Testis (tissue), 3 donors: Measurements from ENCODE around the gene CCNC. TPM values are rescaled to one million over a fixed set of nuclear protein-coding genes. Genes with fewer than 3 reads are reported as not detected.
A peak's percentile ranks its signal among the peaks of the same experiment; 100 is the strongest.

ENCODE experiments used
- DNase-seq: peaks from one replicate; pipeline ENCODE4 v3.0.0-alpha.2; 2019
- H3K27ac ChIP-seq, 2 donors: fragments of 200-600 bp; sonication (generic); one replicate each; pipeline ENCODE4 v1.5.1; 2019
- H3K27me3 ChIP-seq: fragments of 200-600 bp; sonication (generic); one replicate; pipeline ENCODE4 v1.5.1; 2019
- H3K36me3 ChIP-seq: fragments of 200-600 bp; sonication (generic); one replicate; pipeline ENCODE4 v1.5.1; 2017; ENCODE audit warnings: low read depth; ENCODE audit errors: missing control alignments
- H3K4me1 ChIP-seq: fragments of 200-600 bp; sonication (generic); one replicate; pipeline ENCODE4 v1.5.1; 2019
- H3K4me3 ChIP-seq, 2 donors: fragments of 200-600 bp; sonication (generic); one replicate each; pipeline ENCODE4 v1.5.1; 2017 to 2019
- H3K9me3 ChIP-seq: fragments of 200-600 bp; sonication (generic); one replicate; pipeline ENCODE4 v1.5.1; 2017
- POLR2A ChIP-seq: fragments of 450-650 bp; IDR thresholded peaks from one replicate; pipeline ENCODE4 v1.6.1; 2017; ENCODE audit warnings: antibody characterized with exemption, mild to moderate bottlenecking, moderate library complexity
- WGBS, 2 donors: methylation state at CpG; one replicate each; pipeline ENCODE4 v1.1.5; 2018; 5-methylcytosine and 5-hydroxymethylcytosine counted together
- intact Hi-C: fragments of 100-400 bp; cut with DNase I; formaldehyde crosslinking; loops from one replicate; pipeline ENCODE4 v1.15.1; 2023; ENCODE audit warnings: low total_unique reads
- polyA plus RNA-seq: library from polyadenylated mRNA; stranded (reverse); fragments of 350-450 nt; fragmentation: Illumina TruSeq; extraction: RNeasy Lipid Tissue Mini Kit (QIAGEN cat#74804); gene quantifications from one replicate; pipeline ENCODE4 v1.2.3, GENCODE V29; 2014; ENCODE audit warnings: low read depth, low replicate concordance; ENCODE audit not compliant: insufficient read depth
- total RNA-seq, 2 donors: library from RNA; depleted of rRNA; stranded (reverse); fragments of >200 nt; gene quantifications; one replicate each; pipeline ENCODE4 v1.2.3, GENCODE V29; 2016
- TF ChIP-seq, protein P1 (sequence below), 3 experiments: fragments of 450-650 bp in 2 of 3; fragments of 200-600 bp in 1 of 3; sonication (generic) in 1 of 3; IDR thresholded peaks; one replicate each; pipeline ENCODE4 v1.5.1; 2016 to 2019; ENCODE audit warnings: antibody characterized with exemption in 3 of 3, mild to moderate bottlenecking in 2 of 3, moderate library complexity in 1 of 3

Gene CCNC
- total and polyA plus RNA-seq, 3 donors from 2014 or later, result 22.6 to 27.8 (median 26.3) TPM

DNA sequence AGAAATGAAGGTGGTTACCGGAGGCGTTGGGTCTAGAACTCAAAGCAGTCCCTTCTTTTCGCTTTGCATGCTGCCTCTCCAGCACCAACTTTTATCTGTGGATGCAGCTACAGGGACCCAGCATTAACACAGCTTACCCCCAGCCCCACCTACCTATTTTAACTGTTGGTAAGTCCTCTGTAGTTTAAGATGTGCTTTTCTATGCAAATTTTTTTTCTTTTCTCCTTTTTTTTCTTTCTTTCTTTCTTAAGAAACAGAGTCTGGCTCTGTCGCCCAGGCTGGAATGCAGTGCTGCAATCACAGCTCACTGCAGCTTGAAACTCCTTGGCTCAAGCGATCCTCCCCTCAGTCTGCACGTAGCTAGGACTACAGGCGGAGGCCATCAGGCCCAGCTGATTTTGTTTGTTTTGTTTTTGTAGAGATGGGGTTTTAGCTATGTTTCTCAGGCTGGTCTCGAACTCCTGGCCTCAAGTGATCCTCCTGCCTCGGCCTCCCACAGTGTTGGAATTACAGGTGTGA lies 46.8 kb downstream of the CCNC start:
- Histone ChIP-seq H3K9me3 (no peaks in the 10 kb centered on the region), H3K4me1 (no peaks in the 10 kb centered on the region), H3K36me3 (no peaks in the 10 kb centered on the region), H3K27me3 (no peaks in the 10 kb centered on the region), H3K27ac (peak overlapping the region; percentile 90 to 94), H3K4me3 (peak overlapping the region; percentile 73 to 88)
- DNase-seq, result peak; percentile 38
- intact Hi-C loops, result no loop called here
- TF ChIP-seq, protein P1, sequence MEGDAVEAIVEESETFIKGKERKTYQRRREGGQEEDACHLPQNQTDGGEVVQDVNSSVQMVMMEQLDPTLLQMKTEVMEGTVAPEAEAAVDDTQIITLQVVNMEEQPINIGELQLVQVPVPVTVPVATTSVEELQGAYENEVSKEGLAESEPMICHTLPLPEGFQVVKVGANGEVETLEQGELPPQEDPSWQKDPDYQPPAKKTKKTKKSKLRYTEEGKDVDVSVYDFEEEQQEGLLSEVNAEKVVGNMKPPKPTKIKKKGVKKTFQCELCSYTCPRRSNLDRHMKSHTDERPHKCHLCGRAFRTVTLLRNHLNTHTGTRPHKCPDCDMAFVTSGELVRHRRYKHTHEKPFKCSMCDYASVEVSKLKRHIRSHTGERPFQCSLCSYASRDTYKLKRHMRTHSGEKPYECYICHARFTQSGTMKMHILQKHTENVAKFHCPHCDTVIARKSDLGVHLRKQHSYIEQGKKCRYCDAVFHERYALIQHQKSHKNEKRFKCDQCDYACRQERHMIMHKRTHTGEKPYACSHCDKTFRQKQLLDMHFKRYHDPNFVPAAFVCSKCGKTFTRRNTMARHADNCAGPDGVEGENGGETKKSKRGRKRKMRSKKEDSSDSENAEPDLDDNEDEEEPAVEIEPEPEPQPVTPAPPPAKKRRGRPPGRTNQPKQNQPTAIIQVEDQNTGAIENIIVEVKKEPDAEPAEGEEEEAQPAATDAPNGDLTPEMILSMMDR (IDR thresholded peaks at IDR 0.05), result no peak
- TF ChIP-seq POLR2A, result no peak
- WGBS, 2 donors, result 17 to 20% methylated on average over 9 of the region's 9 CpGs

DNA sequence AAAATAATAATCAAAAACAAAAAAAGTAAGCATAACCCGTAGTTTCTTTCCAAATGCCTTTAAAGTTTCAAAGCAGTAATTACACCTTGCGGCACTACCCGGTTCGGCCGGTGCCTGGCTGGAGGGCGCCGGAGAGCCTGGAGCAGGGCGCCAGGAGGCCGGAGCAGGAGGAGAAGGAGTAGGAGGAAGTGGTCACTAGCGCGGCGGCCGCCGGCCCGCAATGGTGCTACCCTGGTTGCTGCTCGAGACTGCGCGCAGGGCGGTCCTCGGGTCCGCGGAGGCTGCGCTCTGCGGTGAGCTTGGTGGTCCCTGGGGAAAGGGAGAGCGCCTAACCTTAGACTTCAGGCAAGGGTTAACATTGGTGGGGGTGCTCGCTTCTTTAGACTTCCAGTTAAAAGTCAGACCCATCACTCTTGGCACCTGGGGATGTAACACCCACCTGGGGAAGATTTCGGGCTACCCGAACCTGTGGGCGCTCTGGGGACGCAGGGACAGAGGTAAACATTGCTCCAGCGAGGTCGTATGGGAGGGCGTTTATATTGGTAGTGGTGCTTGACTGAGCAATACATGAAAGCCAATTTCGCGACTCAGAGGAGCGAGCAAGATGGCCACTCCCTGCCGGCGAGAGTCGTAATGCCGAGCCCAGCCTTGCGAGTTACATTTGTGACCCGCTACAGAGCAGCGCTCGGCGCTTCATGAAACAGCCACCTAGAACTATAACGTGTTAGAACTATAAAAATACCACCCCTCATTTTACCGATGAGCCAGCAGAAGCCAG lies 47.4 kb downstream of the CCNC start:
- Histone ChIP-seq H3K27me3 (no peaks in the 10 kb centered on the region), H3K27ac (peak overlapping the region; percentile 90 to 94), H3K36me3 (no peaks in the 10 kb centered on the region), H3K9me3 (no peaks in the 10 kb centered on the region), H3K4me3 (peak overlapping the region; percentile 73 to 88), H3K4me1 (no peaks in the 10 kb centered on the region)
- DNase-seq, result peak; percentile 93
- intact Hi-C loops, result no loop called here
- no peak for TF ChIP-seq POLR2A
- TF ChIP-seq, protein P1 (IDR thresholded peaks at IDR 0.05), result peak; percentile 67 to 86 (median 80)
- WGBS, 2 donors, result 0% methylated on average over 37 to 44 of the region's 47 CpGs

DNA sequence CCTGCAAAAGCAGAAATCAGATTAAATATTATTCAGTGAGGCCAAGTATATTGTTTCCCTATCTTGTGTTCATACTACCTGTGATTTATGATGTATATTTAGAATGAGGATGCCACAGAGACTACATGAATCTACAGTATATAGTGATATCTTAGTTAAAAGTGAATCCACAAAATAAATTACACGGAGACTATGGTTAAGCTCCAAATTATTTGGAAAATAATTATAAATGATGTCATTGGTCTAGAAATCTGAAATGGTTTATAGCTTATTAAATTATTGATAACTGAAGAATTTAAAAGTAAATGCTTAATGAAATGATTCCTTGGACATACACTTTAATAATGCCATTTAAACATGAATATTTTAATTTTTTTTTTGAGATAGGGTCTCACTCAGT lies 49.0 kb downstream of the CCNC start:
- H3K27me3 ChIP-seq, result no peaks in the 10 kb centered on the region
- H3K27ac ChIP-seq, result no peak overlapping the region
- H3K9me3 ChIP-seq, result no peaks in the 10 kb centered on the region
- no peak for DNase-seq
- 88 to 96% methylated on average over 1 of the region's 1 CpG for WGBS, 2 donors
- no peaks in the 10 kb centered on the region for H3K4me1 ChIP-seq
- no peaks in the 10 kb centered on the region for H3K36me3 ChIP-seq
- H3K4me3 ChIP-seq, result no peak overlapping the region
- TF ChIP-seq, protein P1 (IDR thresholded peaks at IDR 0.05), result no peak
- no peak for TF ChIP-seq POLR2A
- intact Hi-C loops, result no loop called here

DNA sequence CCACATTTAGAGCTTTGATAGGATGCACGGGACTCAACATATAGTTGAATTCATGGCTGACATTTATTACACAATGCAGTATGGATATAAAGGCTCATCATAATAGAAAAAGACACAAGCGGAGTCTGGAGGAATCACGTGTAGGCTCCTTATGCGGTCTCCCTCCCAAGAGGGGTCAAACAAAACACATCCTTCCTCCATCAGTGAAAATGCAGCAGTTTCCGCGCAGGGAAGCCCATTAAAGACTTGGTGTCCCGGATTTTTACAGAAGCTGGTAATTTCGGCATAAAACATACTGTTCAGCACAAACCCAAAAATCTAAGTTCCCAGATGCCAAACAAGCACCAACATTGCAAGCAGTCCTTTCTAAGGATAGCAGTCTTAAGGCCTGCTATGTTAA lies 54.4 kb downstream of the CCNC start:
- Histone ChIP-seq H3K4me1 (peaks cover 4% of the 10 kb centered on the region), H3K27me3 (no peaks in the 10 kb centered on the region), H3K36me3 (no peaks in the 10 kb centered on the region), H3K9me3 (no peaks in the 10 kb centered on the region), H3K4me3 (peak overlapping the region in 1 of 2 donors; percentile 97), H3K27ac (no peak overlapping the region)
- intact Hi-C loops, result no loop called here
- TF ChIP-seq, protein P1 (IDR thresholded peaks at IDR 0.05), result no peak
- TF ChIP-seq POLR2A, result no peak
- DNase-seq, result no peak
- WGBS, 2 donors, result 27 to 29% methylated on average over 8 of the region's 8 CpGs
